ENCODE data around the gene ZCWPW2. TPM values are rescaled to one million over a fixed set of nuclear protein-coding genes. Genes with fewer than 3 reads are reported as not detected.

The ZCWPW2 gene
- total RNA-seq, 1 donor from 2014 or later: not detected

GRCh38 chr3:28547677-28548076 lies 199.2 kb downstream of the ZCWPW2 start:
- Histone ChIP-seq H3K36me3 (no peaks in the 10 kb centered on the region), H3K27me3 (no peaks in the 10 kb centered on the region), H3K9me3 (no peaks in the 10 kb centered on the region), H3K4me3 (no peak overlapping the region), H3K4me1 (no peaks in the 10 kb centered on the region), H3K27ac (no peak overlapping the region)
- no peak for TF ChIP-seq CTCF (IDR thresholded peaks at IDR 0.05)
- intact Hi-C loops (cut with DNase I): no loop called here
- no peak for DNase-seq (ENCODE audit: low spot score in 2 of 2)

- H3K4me1 ChIP-seq: no peaks in the 10 kb centered on the region
- H3K27me3 ChIP-seq: no peaks in the 10 kb centered on the region
- no peaks in the 10 kb centered on the region for H3K9me3 ChIP-seq
- no peak overlapping the region for H3K27ac ChIP-seq
- no peak for TF ChIP-seq CTCF (IDR thresholded peaks at IDR 0.05)
- no peaks in the 10 kb centered on the region for H3K36me3 ChIP-seq
- H3K4me3 ChIP-seq: no peak overlapping the region
- no peak for DNase-seq (ENCODE audit: low spot score in 2 of 2)
- intact Hi-C loops (cut with DNase I): no loop called here
These were observed 204.7 kb downstream of the ZCWPW2 start for GRCh38 chr3:28553175-28553574.

GRCh38 chr3:28556195-28556594 lies 207.7 kb downstream of the ZCWPW2 start:
- Histone ChIP-seq H3K27me3 (no peaks in the 10 kb centered on the region), H3K4me1 (no peaks in the 10 kb centered on the region), H3K27ac (no peak overlapping the region), H3K36me3 (no peaks in the 10 kb centered on the region), H3K9me3 (no peaks in the 10 kb centered on the region), H3K4me3 (no peak overlapping the region)
- intact Hi-C loops (cut with DNase I): no loop called here
- TF ChIP-seq CTCF (IDR thresholded peaks at IDR 0.05): no peak
- DNase-seq (ENCODE audit: low spot score in 2 of 2): no peak

GRCh38 chr3:28564211-28564610 lies 215.7 kb downstream of the ZCWPW2 start:
- no peak for DNase-seq (ENCODE audit: low spot score in 2 of 2)
- no peaks in the 10 kb centered on the region for H3K36me3 ChIP-seq
- H3K4me1 ChIP-seq: no peaks in the 10 kb centered on the region
- no peak overlapping the region for H3K4me3 ChIP-seq
- H3K9me3 ChIP-seq: no peaks in the 10 kb centered on the region
- no peak overlapping the region for H3K27ac ChIP-seq
- intact Hi-C loops (cut with DNase I): no loop called here
- no peaks in the 10 kb centered on the region for H3K27me3 ChIP-seq
- no peak for TF ChIP-seq CTCF (IDR thresholded peaks at IDR 0.05)

GRCh38 chr3:28569357-28569756 lies 220.8 kb downstream of the ZCWPW2 start:
- no peak for DNase-seq (ENCODE audit: low spot score in 2 of 2)
- intact Hi-C loops (cut with DNase I): no loop called here
- H3K27me3 ChIP-seq: no peaks in the 10 kb centered on the region
- TF ChIP-seq CTCF (IDR thresholded peaks at IDR 0.05): no peak
- H3K4me3 ChIP-seq: no peak overlapping the region
- H3K9me3 ChIP-seq: no peaks in the 10 kb centered on the region
- H3K27ac ChIP-seq: no peak overlapping the region
- peaks cover 0 to under 1% of the 10 kb centered on the region in 2 donors for H3K4me1 ChIP-seq
- no peaks in the 10 kb centered on the region for H3K36me3 ChIP-seq

GRCh38 chr3:28574036-28574435 lies 225.5 kb downstream of the ZCWPW2 start:
- Histone ChIP-seq H3K27ac (no peak overlapping the region), H3K4me1 (peaks cover 0 to 4% of the 10 kb centered on the region in 2 donors), H3K9me3 (no peaks in the 10 kb centered on the region), H3K36me3 (no peaks in the 10 kb centered on the region), H3K27me3 (no peaks in the 10 kb centered on the region), H3K4me3 (no peak overlapping the region)
- no peak for DNase-seq (ENCODE audit: low spot score in 2 of 2)
- intact Hi-C loops (cut with DNase I): loop anchor here (10.0 kb wide), 1 partner anchor 151 kb away; no protein-coding TSS in a partner anchor
- TF ChIP-seq CTCF (IDR thresholded peaks at IDR 0.05): no peak

Data from ascending aorta (tissue), 2 donors.